GM12878 (cell line): ENCODE results near the gene ADGRG1. TPM values are rescaled to one million over a fixed set of nuclear protein-coding genes. Genes with fewer than 3 reads are reported as not detected.
A peak's percentile ranks its signal among the peaks of the same experiment; 100 is the strongest.

Source experiments
- CHD4 ChIP-seq: fragments of 200-600 bp; sonication (generic); IDR thresholded peaks from 2 replicates; pipeline ENCODE4 v1.6.1; 2016; ENCODE audit warnings: mild to moderate bottlenecking
- CREM ChIP-seq: IDR thresholded peaks from 2 replicates; pipeline ENCODE4 v1.6.1; 2014; ENCODE audit warnings: antibody characterized with exemption, low read depth
- CUX1 ChIP-seq: IDR thresholded peaks from 2 replicates; pipeline ENCODE4 v1.6.1; 2012; ENCODE audit warnings: improper control_type of control experiment, low read depth, low read length; ENCODE audit not compliant: insufficient replicate concordance
- ELK1 ChIP-seq: IDR thresholded peaks from 2 replicates; pipeline ENCODE4 v1.6.1; 2012; ENCODE audit warnings: low read depth, low read length, improper control_type of control experiment
- HCFC1 ChIP-seq: fragments of 150-350 bp; IDR thresholded peaks from 2 replicates; pipeline ENCODE4 v1.6.1; 2014; ENCODE audit warnings: low read length
- HSF1 ChIP-seq: fragments of 150-350 bp; IDR thresholded peaks from 2 replicates; pipeline ENCODE4 v1.6.1; 2014; ENCODE audit warnings: mild to moderate bottlenecking, low read depth, low read length
- LARP7 ChIP-seq: fragments of 450-650 bp; IDR thresholded peaks from 2 replicates; pipeline ENCODE4 v1.6.1; 2017; ENCODE audit warnings: mild to moderate bottlenecking
- MXI1 ChIP-seq: fragments of 150-350 bp; IDR thresholded peaks from 2 replicates; pipeline ENCODE4 v1.6.1; 2011; ENCODE audit warnings: low read depth, mild to moderate bottlenecking, inconsistent platforms, low read length, improper control_type of control experiment
- NFIC ChIP-seq: IDR thresholded peaks from 2 replicates; pipeline ENCODE4 v1.6.1; 2012; ENCODE audit warnings: low read depth, mild to moderate bottlenecking, inconsistent platforms, low read length, moderate library complexity
- RBBP5 ChIP-seq: fragments of 200-600 bp; sonication (generic); conservative IDR thresholded peaks from 2 replicates; pipeline ENCODE4 v1.6.1; 2016
- RCOR1 ChIP-seq: conservative IDR thresholded peaks from 2 replicates; pipeline ENCODE4 v1.6.1; 2012; ENCODE audit warnings: low read depth, low read length, improper control_type of control experiment
- SMAD1 ChIP-seq: fragments of 450-650 bp; IDR thresholded peaks from 2 replicates; pipeline ENCODE4 v1.6.1; 2018; ENCODE audit warnings: mild to moderate bottlenecking, low read depth; ENCODE audit not compliant: partially characterized antibody
- SP1 ChIP-seq: IDR thresholded peaks from one replicate; pipeline ENCODE4 v1.6.1; 2011; ENCODE audit warnings: low read depth, low read length
- YBX1 ChIP-seq: fragments of 450-650 bp; IDR thresholded peaks from 2 replicates; pipeline ENCODE4 v1.6.1; 2016; ENCODE audit warnings: antibody characterized with exemption
- ZBTB4 ChIP-seq: fragments of 450-650 bp; formaldehyde crosslinking; IDR thresholded peaks from 2 replicates; pipeline ENCODE4 v1.4.0; 2022; ENCODE audit warnings: mild to moderate bottlenecking, moderate library complexity
- ZNF384 ChIP-seq: IDR thresholded peaks from 2 replicates; pipeline ENCODE4 v1.6.1; 2012; ENCODE audit warnings: low read depth, mild to moderate bottlenecking, low read length, improper control_type of control experiment, borderline replicate concordance
- polyA plus RNA-seq, 11 experiments: library from polyadenylated mRNA; depleted of rRNA in 4 of 11; unstranded in 6 of 11; stranded (reverse) in 5 of 11; fragments of >200 nt; fragmentation: Nextera tagmentation in 4 of 11; fragmentation: Illumina TruSeq in 1 of 11; extraction: Ambion mirVana in 4 of 11; extraction: Trizol in 1 of 11; gene quantifications; 1 replicate in 1 of 11; 2 replicates in 10 of 11; pipeline versions ENCODE4 v1.2.1 to v1.2.3, GENCODE V29; 2011 to 2016; ENCODE audit warnings: inconsistent platforms in 2 of 11, missing spikeins in 2 of 11, low read depth in 1 of 11
- total RNA-seq, 4 experiments: library from RNA; depleted of rRNA in 3 of 4; stranded (reverse); fragments of >200 nt in 3 of 4; fragmentation: Illumina TruSeq in 1 of 4; extraction: Trizol in 1 of 4; gene quantifications; 2 replicates each; pipeline versions ENCODE4 v1.2.1 to v1.2.3, GENCODE V29; 2013 to 2021

Gene ADGRG1
- total and polyA plus RNA-seq, 10 of the 15 experiments (the other 5 are each of a cell fraction or from before 2014, with no cell fraction given) = 0.07 to 2.0 (median 0.75) TPM

GRCh38 chr16:57609541-57610401 lies 18.7 kb upstream of the ADGRG1 start (continued):
- TF ChIP-seq CUX1 (peak; percentile 32), ZNF384 (peak; percentile 78), ZBTB4 (no peak), NFIC (peak; percentile 98), RBBP5 (no peak), HSF1 (no peak; the same call in 1 of the 2 replicates), YBX1 (no peak), HCFC1 (no peak), ELK1 (no peak), MXI1 (peak; percentile 65; the same call in 1 of the 2 replicates), RCOR1 (peak; percentile 69; the same call in 1 of the 2 replicates), CREM (peak; percentile 90), LARP7 (0 out of 2 replicates have a peak, but pooled peaks have one; percentile 37), SP1 (peak; percentile 65), SMAD1 (no peak), CHD4 (no peak)
